Chondrocyte (in vitro differentiated cells): Measurements from ENCODE around the gene DDX19B. TPM values are rescaled to one million over a fixed set of nuclear protein-coding genes. Genes with fewer than 3 reads are reported as not detected.
"Not testable (repeated sequence)": the region's sequence is repeated elsewhere in the genome, so short reads cannot be mapped to it uniquely, and the experiment has no call there.

Source experiments
- DNase-seq: peaks from one replicate; pipeline ENCODE4 v3.0.0; 2021; ENCODE audit warnings: mixed read lengths, low spot score
- H3K27ac Mint-ChIP-seq: one replicate; pipeline ENCODE4 v1.8.0; 2021; ENCODE audit warnings: mild to moderate bottlenecking, moderate library complexity, mixed read lengths; ENCODE audit not compliant: unreplicated experiment
- H3K27me3 Mint-ChIP-seq: 2 replicates; pipeline ENCODE4 v1.8.0; 2021; ENCODE audit warnings: low read depth, mixed read lengths
- H3K36me3 Mint-ChIP-seq: 2 replicates; pipeline ENCODE4 v1.8.0; 2021; ENCODE audit warnings: low read depth, mixed read lengths
- H3K4me1 Mint-ChIP-seq: 2 replicates; pipeline ENCODE4 v1.8.0; 2021; ENCODE audit warnings: low read depth, mild to moderate bottlenecking, mixed read lengths
- H3K4me3 Mint-ChIP-seq: one replicate; pipeline ENCODE4 v1.8.0; 2021; ENCODE audit warnings: mild to moderate bottlenecking, moderate library complexity, mixed read lengths; ENCODE audit not compliant: unreplicated experiment
- H3K9me3 Mint-ChIP-seq: 2 replicates; pipeline ENCODE4 v1.8.0; 2021; ENCODE audit warnings: low read depth, mixed read lengths
- total RNA-seq: library from RNA; stranded (reverse); gene quantifications from 3 replicates; pipeline ENCODE4 v1.2.1, GENCODE V29; 2021
- TF ChIP-seq, protein P1 (sequence below): fragments of 200-600 bp; sonication (generic); IDR thresholded peaks from 2 replicates; pipeline ENCODE4 v1.5.0; 2021; ENCODE audit warnings: antibody characterized with exemption, mild to moderate bottlenecking, moderate library complexity

Gene DDX19B
- total RNA-seq, 1 donor from 2014 or later: 22.9 TPM

DNA sequence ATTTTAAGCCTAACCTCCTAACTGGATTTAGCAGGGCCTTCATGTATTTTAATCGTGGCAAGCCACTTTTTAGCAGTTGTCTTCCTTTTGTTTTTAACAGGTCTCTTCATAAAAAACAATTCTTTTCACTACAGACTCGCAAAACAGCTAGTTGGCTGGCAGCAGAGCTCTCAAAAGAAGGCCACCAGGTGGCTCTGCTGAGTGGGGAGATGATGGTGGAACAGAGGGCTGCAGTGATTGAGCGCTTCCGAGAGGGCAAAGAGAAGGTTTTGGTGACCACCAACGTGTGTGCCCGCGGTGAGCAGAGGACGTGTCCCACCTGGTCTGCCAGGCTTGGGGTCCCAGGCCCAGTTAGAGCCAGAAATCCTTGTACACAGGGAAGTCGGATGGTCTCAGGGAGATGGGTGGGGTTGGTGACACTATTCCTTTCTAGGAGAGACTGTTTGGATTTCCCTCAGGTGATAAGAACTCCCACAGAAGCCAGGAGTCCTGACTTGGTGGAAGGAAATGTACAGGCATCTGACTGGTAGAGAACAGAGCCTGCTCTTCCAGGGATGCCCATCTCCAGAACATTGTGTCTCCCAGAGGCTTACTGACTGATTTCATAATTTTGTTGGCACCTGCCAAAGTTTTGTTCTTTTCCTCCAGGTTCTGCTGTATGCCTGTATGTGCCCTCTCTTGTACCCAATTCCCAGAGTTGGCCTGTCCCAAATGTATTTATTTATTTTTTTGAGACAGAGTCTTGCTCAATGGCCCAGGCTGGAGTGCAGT is 32.8 kb downstream of the DDX19B start:
- no peaks in the 10 kb centered on the region for H3K9me3 Mint-ChIP-seq
- H3K4me1 Mint-ChIP-seq: no peaks in the 10 kb centered on the region
- no peak for DNase-seq
- H3K27ac Mint-ChIP-seq: peak overlapping the region; percentile 57
- peaks cover 25% of the 10 kb centered on the region for H3K36me3 Mint-ChIP-seq
- H3K27me3 Mint-ChIP-seq: no peaks in the 10 kb centered on the region
- TF ChIP-seq, protein P1, sequence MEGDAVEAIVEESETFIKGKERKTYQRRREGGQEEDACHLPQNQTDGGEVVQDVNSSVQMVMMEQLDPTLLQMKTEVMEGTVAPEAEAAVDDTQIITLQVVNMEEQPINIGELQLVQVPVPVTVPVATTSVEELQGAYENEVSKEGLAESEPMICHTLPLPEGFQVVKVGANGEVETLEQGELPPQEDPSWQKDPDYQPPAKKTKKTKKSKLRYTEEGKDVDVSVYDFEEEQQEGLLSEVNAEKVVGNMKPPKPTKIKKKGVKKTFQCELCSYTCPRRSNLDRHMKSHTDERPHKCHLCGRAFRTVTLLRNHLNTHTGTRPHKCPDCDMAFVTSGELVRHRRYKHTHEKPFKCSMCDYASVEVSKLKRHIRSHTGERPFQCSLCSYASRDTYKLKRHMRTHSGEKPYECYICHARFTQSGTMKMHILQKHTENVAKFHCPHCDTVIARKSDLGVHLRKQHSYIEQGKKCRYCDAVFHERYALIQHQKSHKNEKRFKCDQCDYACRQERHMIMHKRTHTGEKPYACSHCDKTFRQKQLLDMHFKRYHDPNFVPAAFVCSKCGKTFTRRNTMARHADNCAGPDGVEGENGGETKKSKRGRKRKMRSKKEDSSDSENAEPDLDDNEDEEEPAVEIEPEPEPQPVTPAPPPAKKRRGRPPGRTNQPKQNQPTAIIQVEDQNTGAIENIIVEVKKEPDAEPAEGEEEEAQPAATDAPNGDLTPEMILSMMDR: peak; percentile 77
- H3K4me3 Mint-ChIP-seq: no peak overlapping the region

DNA sequence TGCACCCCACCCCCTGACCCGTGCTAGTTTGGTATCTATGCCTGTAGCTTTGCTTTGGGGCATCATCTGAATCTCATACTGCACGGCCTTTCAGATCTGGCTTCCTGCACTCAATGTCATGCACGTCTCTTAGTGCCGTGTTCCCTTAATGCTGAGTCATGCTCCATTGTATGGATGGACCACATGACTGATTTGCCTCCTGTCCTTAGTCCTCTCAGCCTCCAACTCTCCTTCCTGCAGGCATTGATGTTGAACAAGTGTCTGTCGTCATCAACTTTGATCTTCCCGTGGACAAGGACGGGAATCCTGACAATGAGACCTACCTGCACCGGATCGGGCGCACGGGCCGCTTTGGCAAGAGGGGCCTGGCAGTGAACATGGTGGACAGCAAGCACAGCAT is 33.7 kb downstream of the DDX19B start:
- not testable (repeated sequence) for H3K9me3 Mint-ChIP-seq, DNase-seq, H3K4me1 Mint-ChIP-seq, H3K4me3 Mint-ChIP-seq, H3K27ac Mint-ChIP-seq, H3K27me3 Mint-ChIP-seq
- peaks cover 25% of the 10 kb centered on the region for H3K36me3 Mint-ChIP-seq

DNA sequence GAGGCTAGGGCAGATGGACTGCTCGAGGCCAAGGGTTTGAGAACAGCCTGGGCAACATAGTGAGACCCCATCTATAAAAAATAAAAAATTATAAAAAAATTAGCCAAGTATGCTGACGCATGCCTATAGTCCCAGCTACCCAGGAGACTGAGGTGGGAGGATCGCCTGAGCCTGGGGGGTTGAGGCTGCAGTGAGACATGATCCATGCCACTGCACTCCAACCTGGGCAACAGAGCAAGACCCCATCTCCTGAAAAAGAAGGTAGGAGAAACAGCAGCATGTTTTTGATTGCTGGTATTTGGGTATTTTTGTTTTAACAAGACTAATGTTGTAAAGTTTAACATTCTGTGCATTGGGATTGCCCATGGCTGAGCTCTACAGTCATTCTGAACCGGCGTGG is 38.8 kb downstream of the DDX19B start:
- no peaks in the 10 kb centered on the region for H3K9me3 Mint-ChIP-seq
- no peaks in the 10 kb centered on the region for H3K27me3 Mint-ChIP-seq
- TF ChIP-seq, protein P1: no peak
- H3K27ac Mint-ChIP-seq: no peak overlapping the region
- H3K4me3 Mint-ChIP-seq: no peak overlapping the region
- H3K36me3 Mint-ChIP-seq: peaks cover 19% of the 10 kb centered on the region
- no peaks in the 10 kb centered on the region for H3K4me1 Mint-ChIP-seq
- DNase-seq: peak; percentile 25

DNA sequence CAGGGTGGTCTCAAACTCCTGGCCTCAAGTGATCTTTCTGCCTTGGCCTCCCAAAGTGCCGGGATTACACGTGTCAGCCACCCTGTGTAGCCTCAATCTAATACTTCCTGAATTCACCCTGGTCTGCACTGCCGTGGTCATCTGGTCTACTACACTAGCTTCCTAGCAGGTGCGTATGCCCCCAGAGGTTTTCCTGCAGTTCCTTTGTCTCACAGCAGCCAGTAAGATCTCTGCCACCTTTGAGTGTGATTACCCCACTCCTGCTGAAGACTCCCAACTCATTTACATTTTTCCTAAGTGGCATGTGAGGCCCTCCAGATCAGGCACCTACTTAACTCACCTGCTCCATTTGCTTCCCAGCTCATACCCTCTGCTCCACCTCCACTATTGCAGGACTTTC is 42.6 kb downstream of the DDX19B start:
- TF ChIP-seq, protein P1: no peak
- H3K27me3 Mint-ChIP-seq: no peaks in the 10 kb centered on the region
- H3K9me3 Mint-ChIP-seq: no peaks in the 10 kb centered on the region
- H3K36me3 Mint-ChIP-seq: no peaks in the 10 kb centered on the region
- no peak overlapping the region for H3K4me3 Mint-ChIP-seq
- no peak for DNase-seq
- H3K4me1 Mint-ChIP-seq: peaks cover 6% of the 10 kb centered on the region
- H3K27ac Mint-ChIP-seq: no peak overlapping the region

DNA sequence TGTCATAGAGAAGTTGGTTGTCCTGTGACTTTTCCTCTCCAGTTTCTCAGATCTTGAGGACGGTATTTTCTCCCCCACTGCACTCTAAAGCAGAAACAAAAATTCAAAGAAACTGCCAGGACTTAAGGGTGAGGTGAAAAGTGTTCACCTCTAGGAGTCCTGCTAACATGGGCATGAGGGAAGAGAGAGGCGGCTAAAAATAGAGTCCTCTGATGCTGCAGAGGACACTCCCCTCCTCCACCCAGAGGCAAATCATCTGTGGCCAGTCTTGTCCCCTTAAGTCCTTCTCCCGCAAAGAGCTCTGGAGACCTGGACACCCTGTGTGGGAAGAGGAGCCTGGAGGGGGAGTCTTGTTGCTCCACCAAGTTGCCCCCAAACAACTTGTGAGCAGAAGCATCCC is 43.0 kb downstream of the DDX19B start:
- Mint-ChIP-seq H3K27ac (no peak overlapping the region), H3K36me3 (no peaks in the 10 kb centered on the region), H3K27me3 (no peaks in the 10 kb centered on the region), H3K9me3 (no peaks in the 10 kb centered on the region), H3K4me3 (no peak overlapping the region), H3K4me1 (peaks cover 6% of the 10 kb centered on the region)
- no peak for DNase-seq
- TF ChIP-seq, protein P1: no peak

DNA sequence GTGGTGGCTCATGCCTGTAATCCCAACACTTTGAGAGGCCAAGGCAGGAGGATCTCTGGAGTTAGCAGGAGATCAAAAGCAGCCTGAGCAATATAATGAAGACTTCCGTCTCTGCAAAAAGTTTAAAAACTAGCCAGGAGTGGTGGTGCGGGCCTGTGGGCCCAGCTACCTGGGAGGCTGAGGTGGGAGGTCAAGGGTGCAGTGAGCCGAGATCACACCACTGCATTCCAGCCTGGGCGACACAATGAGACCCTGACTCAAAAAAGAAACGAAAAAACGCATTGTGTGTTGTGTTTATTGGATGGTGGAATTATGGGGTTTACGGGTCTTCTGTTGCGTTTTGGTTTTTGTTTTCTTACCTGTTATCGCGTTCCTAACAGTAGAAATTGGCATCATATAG is 46.9 kb downstream of the DDX19B start:
- Mint-ChIP-seq H3K4me3 (peak overlapping the region; percentile 97), H3K9me3 (no peaks in the 10 kb centered on the region), H3K27me3 (no peaks in the 10 kb centered on the region), H3K4me1 (peaks cover 21% of the 10 kb centered on the region), H3K27ac (peak overlapping the region; percentile 99), H3K36me3 (peaks cover 5% of the 10 kb centered on the region)
- no peak for DNase-seq
- TF ChIP-seq, protein P1: no peak
